OCI-LY7 (cell line): ENCODE data around the gene TTC32. TPM values are rescaled to one million over a fixed set of nuclear protein-coding genes. Genes with fewer than 3 reads are reported as not detected.

Experiments used
- BruUV-seq: library from RNA; stranded (reverse); fragments of 400-500 nt; replicated peaks from 2 replicates; lab custom pipeline; 2021; lab: Mats Ljungman, UMichigan
- CTCF ChIA-PET: fragments of 300-600 bp; sonication (Branson Sonifier 250); formaldehyde crosslinking; loops from one replicate; lab custom pipeline; 2022; ENCODE audit warnings: antibody characterized with exemption; ENCODE audit not compliant: unreplicated experiment; lab: Charles Lee
- POLR2A ChIA-PET: fragments of 300-600 bp; sonication (Branson Sonifier 250); formaldehyde crosslinking; loops from one replicate; lab custom pipeline; 2022; ENCODE audit warnings: antibody characterized with exemption; lab: Charles Lee
- DNase-seq: peaks from one replicate; pipeline ENCODE4 v3.0.0-alpha.2; 2015; ENCODE audit warnings: low spot score
- H2AFZ ChIP-seq: fragments of 200-600 bp; sonication (generic), shearing (Covaris generic); 2 replicates; pipeline ENCODE4 v1.6.1; 2014; ENCODE audit warnings: mild to moderate bottlenecking, antibody characterized with exemption, low read length, moderate library complexity
- H3K27ac ChIP-seq: fragments of 200-600 bp; sonication (generic); 2 replicates; pipeline ENCODE4 v1.5.1; 2014; ENCODE audit warnings: mixed run types, low read depth, mild to moderate bottlenecking, moderate library complexity, low read length, inconsistent platforms; ENCODE audit not compliant: poor library complexity, severe bottlenecking
- H3K36me3 ChIP-seq: fragments of 200-600 bp; sonication (generic); 2 replicates; pipeline ENCODE4 v1.6.1; 2014; ENCODE audit warnings: mild to moderate bottlenecking, antibody characterized with exemption, low read length, moderate library complexity, mixed read lengths; ENCODE audit not compliant: insufficient read depth
- H3K4me1 ChIP-seq: fragments of 200-600 bp; sonication (generic); 2 replicates; pipeline ENCODE4 v1.5.1; 2014; ENCODE audit warnings: mild to moderate bottlenecking, low read length; ENCODE audit not compliant: insufficient read depth, poor library complexity, severe bottlenecking
- H3K4me2 ChIP-seq: fragments of 200-600 bp; sonication (generic); 2 replicates; pipeline ENCODE4 v1.6.1; 2014; ENCODE audit warnings: mild to moderate bottlenecking, low read length
- H3K4me3 ChIP-seq: fragments of 200-600 bp; sonication (generic); 2 replicates; pipeline ENCODE4 v1.5.1; 2014; ENCODE audit warnings: mild to moderate bottlenecking, low read depth, low read length; ENCODE audit not compliant: poor library complexity, severe bottlenecking
- H3K79me2 ChIP-seq: fragments of 200-600 bp; sonication (generic); 2 replicates; pipeline ENCODE4 v1.6.1; 2016; ENCODE audit warnings: low read depth, mild to moderate bottlenecking, low read length, moderate library complexity, mixed read lengths; ENCODE audit not compliant: insufficient read depth
- H3K9me2 ChIP-seq: fragments of 200-600 bp; sonication (generic); 2 replicates; pipeline ENCODE4 v1.6.1; 2016; ENCODE audit warnings: mild to moderate bottlenecking, low read length, mixed read lengths; ENCODE audit not compliant: insufficient read depth
- H3K9me3 ChIP-seq: fragments of 200-600 bp; sonication (generic); 2 replicates; pipeline ENCODE4 v1.6.1; 2014; ENCODE audit warnings: mild to moderate bottlenecking, mixed run types, low read length, mixed read lengths
- H4K20me1 ChIP-seq: fragments of 200-600 bp; sonication (generic); 2 replicates; pipeline ENCODE4 v1.6.1; 2014; ENCODE audit warnings: mild to moderate bottlenecking, antibody characterized with exemption, low read length, moderate library complexity, mixed read lengths; ENCODE audit not compliant: insufficient read depth
- CTCF ChIP-seq: fragments of 200-600 bp; sonication (generic); conservative IDR thresholded peaks from 2 replicates; pipeline ENCODE4 v1.5.1; 2014; ENCODE audit warnings: mild to moderate bottlenecking, antibody characterized with exemption, low read length, moderate library complexity, mixed read lengths
- EZH2phosphoT487 ChIP-seq: fragments of 200-600 bp; sonication (generic); IDR thresholded peaks from 2 replicates; pipeline ENCODE4 v1.6.1; 2018; ENCODE audit warnings: low read depth, borderline replicate concordance, mild to moderate bottlenecking, mixed run types, antibody characterized with exemption, low read length, moderate library complexity, mixed read lengths
- intact Hi-C: fragments of 100-400 bp; cut with micrococcal nuclease; formaldehyde crosslinking; loops from one replicate; pipeline ENCODE4 v1.10.0; 2022; ENCODE audit not compliant: unreplicated experiment
- total RNA-seq, 2 experiments: library from RNA; depleted of rRNA in 1 of 2; stranded (reverse); fragments of >200 nt in 1 of 2; shearing (Covaris generic) in 1 of 2; gene quantifications; 2 replicates each; pipeline ENCODE4 v1.2.3, GENCODE V29; 2014 to 2022

Gene TTC32
- total RNA-seq, 2 experiments from 2014 or later, result 21.1 to 26.3 TPM

- intact Hi-C loops, result no loop called here
These were observed 29.9 kb downstream of the TTC32 start for GRCh38 chr2:19871836-19872235.

GRCh38 chr2:19870792-19871191 lies 31.0 kb downstream of the TTC32 start:
- Histone ChIP-seq H3K4me2 (no peak overlapping the region), H3K36me3 (no peaks in the 10 kb centered on the region), H3K4me1 (no peaks in the 10 kb centered on the region), H3K27ac (no peak overlapping the region), H3K9me3 (no peaks in the 10 kb centered on the region), H4K20me1 (no peaks in the 10 kb centered on the region), H2AFZ (no peak overlapping the region), H3K4me3 (no peak overlapping the region), H3K9me2 (no peaks in the 10 kb centered on the region), H3K79me2 (no peaks in the 10 kb centered on the region)
- TF ChIP-seq CTCF, result no peak
- no peak for TF ChIP-seq EZH2phosphoT487
- intact Hi-C loops, result no loop called here
- DNase-seq, result no peak
- ChIA-PET CTCF (no interaction called here), POLR2A (no interaction called here)
- no TSS peak for BruUV-seq

More at GRCh38 chr2:19871836-19872235, 29.9 kb downstream of the TTC32 start:
- H3K4me2 ChIP-seq, result no peak overlapping the region
- CTCF ChIA-PET, result no interaction called here
- no peak for DNase-seq
- H2AFZ ChIP-seq, result no peak overlapping the region
- no peaks in the 10 kb centered on the region for H3K9me3 ChIP-seq
- no peak overlapping the region for H3K4me3 ChIP-seq
- H4K20me1 ChIP-seq, result no peaks in the 10 kb centered on the region
- no peaks in the 10 kb centered on the region for H3K36me3 ChIP-seq
- no peak for TF ChIP-seq EZH2phosphoT487
- no peak for TF ChIP-seq CTCF
- H3K9me2 ChIP-seq, result no peaks in the 10 kb centered on the region
- no peaks in the 10 kb centered on the region for H3K79me2 ChIP-seq
- H3K4me1 ChIP-seq, result no peaks in the 10 kb centered on the region
- BruUV-seq, result no TSS peak
- no peak overlapping the region for H3K27ac ChIP-seq
- POLR2A ChIA-PET, result interaction anchor here (0.6 kb wide), 1 partner anchor 14 kb away, joined by 3 read pairs; no protein-coding TSS in a partner anchor

- ChIA-PET POLR2A (no interaction called here), CTCF (no interaction called here)
- TF ChIP-seq CTCF (no peak), EZH2phosphoT487 (no peak)
- Histone ChIP-seq H3K27ac (no peak overlapping the region), H3K9me2 (no peaks in the 10 kb centered on the region), H4K20me1 (no peaks in the 10 kb centered on the region), H2AFZ (no peak overlapping the region), H3K4me1 (no peaks in the 10 kb centered on the region), H3K79me2 (no peaks in the 10 kb centered on the region), H3K9me3 (no peaks in the 10 kb centered on the region), H3K4me2 (peak overlapping the region; percentile 36; the same call in 1 of the 2 replicates), H3K36me3 (no peaks in the 10 kb centered on the region), H3K4me3 (no peak overlapping the region)
- intact Hi-C loops, result loop anchor here (10.0 kb wide), 1 partner anchor 104 kb away; no protein-coding TSS in a partner anchor
- DNase-seq, result peak; percentile 8
- no TSS peak for BruUV-seq
These were observed 32.8 kb downstream of the TTC32 start for GRCh38 chr2:19868701-19869580.
